HG03439 (cell line): Measurements from ENCODE around the gene MAT2A.
A peak's percentile ranks its signal among the peaks of the same experiment; 100 is the strongest.
"Not testable (repeated sequence)": the region's sequence is repeated elsewhere in the genome, so short reads cannot be mapped to it uniquely, and the experiment has no call there.

ENCODE experiments used
- ATAC-seq: cut with Tn5 transposase; IDR thresholded peaks from one replicate; pipeline ENCODE4 v1.9.1; 2021; ENCODE audit warnings: mild to moderate bottlenecking, moderate library complexity; ENCODE audit not compliant: unreplicated experiment

MAT2A gene

DNA sequence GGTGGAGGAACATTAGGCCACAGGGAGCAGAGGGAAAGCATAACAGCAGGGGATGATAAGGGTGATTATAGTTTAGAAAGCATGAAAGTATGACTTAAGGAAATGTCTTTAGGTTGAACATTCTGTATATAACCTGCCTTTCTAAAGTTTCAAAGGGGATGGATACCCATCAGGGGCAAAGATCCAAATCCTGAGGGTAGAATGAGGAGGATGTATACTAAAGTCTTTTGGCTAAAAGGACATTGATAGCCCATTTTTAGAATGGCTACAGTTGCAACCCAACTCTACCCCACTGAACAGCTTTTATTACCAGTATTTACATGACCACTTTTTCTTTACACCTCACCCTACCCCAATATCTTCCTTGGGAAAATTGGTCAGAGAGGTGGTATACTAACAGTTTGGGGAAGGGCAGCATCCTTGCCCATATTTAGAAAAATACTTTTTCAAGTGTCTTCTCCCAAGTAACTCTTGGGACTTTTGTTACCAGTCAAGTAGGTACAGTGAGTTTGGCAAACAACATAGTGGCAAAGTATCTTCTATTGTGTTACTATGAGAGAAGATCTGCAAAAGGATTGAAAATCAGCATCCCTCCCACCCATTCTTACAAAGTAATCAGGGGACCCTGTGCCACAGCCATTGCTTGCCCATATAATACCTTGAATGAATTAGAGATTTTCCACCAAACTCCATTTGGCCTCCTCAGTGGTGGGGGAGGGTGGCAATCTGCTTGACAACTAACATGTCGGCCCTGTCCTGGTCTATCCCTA is 8.3 kb downstream of the MAT2A start:
- ATAC-seq: no peak

- ATAC-seq: no peak
Measured at GRCh38 chr2:85547859-85548607, 9.1 kb downstream of the MAT2A start.

- no peak for ATAC-seq
Measured at GRCh38 chr2:85548608-85548900, 9.6 kb downstream of the MAT2A start.

GRCh38 chr2:85549095-85549494 is 10.1 kb downstream of the MAT2A start:
- ATAC-seq: no peak

DNA sequence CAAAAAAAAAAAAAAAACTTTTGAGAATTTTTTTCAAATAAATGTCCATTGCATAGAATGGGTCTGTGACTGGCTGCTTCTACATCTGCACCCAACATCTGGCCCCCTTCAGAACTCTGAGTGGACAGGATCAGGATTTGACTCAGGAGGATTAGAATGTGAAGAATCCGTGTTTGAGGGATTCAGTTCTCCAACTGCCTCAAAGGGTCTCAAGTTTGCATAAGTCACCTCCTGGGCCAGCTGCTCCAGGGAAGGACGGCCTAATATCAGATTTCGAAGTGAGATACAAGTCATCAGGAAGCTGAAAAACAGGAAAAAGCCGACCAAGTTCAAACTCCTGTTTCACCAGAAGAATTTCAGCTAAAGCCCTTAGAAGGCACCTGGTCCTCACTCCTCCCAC is 10.9 kb downstream of the MAT2A start:
- ATAC-seq: no peak

DNA sequence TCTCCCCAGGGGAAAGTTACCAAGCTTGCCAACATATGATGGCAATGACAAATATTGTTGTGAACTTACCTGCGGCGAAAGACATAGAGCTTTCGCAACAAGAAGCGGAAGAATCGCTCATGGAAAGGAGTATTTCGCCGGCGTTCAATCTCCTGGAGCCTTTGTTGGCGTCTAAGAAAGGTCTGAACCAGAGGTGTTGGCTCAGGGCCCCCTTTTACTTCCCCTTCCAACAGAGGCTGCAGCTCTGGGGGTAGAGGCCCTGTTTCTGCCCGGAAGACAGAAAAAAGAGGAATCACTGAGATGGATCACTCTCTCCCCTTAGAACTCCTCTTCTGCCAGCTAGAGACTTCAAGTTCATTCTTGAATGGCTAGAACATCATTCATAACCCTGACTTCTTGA is 11.5 kb downstream of the MAT2A start:
- no peak for ATAC-seq

GRCh38 chr2:85551698-85552678 is 13.0 kb downstream of the MAT2A start:
- peak; percentile 63 for ATAC-seq

GRCh38 chr2:85553184-85553583 is 14.2 kb downstream of the MAT2A start:
- ATAC-seq: no peak

- no peak for ATAC-seq
Measured at GRCh38 chr2:85554980-85555612, 16.1 kb downstream of the MAT2A start.

DNA sequence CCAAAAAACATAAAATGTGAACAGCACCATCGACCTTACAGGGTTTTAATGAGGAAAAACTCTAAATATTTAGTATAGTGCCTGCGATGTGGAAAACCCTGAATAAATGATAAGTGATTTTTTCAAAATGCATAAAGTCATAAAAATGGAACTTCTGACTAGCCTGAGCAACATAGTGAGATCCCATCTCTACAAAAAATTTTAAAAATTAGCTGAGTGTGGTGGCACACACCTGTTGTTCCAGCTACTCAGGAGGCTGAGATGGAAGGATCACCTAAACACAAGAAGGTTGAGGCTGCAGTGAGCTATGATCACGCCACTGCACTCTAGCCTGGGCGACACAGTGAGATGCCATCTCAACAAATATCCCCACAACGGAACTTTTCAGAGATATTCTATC is 18.2 kb downstream of the MAT2A start:
- no peak for ATAC-seq

DNA sequence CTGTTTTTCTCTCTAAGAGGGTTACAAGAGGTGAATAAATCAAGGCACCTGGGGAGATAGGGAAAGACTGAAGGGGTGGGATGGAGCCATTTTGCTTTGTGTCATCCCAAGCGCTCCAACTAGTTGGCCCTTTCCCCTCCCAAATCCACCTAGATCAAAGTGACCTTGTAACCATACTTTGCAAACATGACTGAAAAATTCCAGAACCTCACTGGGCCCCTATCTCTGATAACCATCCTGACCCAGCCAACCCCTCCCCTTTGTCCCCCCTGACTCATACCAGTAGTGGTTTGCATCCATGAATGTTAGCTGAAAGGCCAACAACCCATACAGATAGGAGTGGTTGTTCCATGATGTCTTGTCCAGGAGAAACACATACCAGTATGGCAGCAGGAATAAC is 19.2 kb downstream of the MAT2A start:
- no peak for ATAC-seq

DNA sequence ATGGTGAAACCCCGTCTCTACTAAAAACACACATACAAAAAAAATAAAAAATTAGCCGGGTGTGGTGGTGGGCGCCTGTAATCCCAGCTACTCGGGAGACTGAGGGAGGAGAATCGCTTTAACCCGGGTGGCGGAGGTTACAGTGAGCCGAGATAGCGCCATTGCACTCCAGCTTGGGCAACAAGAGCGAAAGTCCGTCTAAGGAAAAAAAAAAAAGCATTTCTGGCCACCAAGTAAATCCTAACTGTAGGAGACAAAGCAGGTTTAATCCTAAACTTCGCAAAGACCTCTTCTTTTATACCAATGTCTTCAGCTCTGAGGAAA is 21.4 kb downstream of the MAT2A start:
- ATAC-seq: not testable (repeated sequence)

GRCh38 chr2:85560812-85561279 is 21.9 kb downstream of the MAT2A start:
- peak; percentile 17 for ATAC-seq

DNA sequence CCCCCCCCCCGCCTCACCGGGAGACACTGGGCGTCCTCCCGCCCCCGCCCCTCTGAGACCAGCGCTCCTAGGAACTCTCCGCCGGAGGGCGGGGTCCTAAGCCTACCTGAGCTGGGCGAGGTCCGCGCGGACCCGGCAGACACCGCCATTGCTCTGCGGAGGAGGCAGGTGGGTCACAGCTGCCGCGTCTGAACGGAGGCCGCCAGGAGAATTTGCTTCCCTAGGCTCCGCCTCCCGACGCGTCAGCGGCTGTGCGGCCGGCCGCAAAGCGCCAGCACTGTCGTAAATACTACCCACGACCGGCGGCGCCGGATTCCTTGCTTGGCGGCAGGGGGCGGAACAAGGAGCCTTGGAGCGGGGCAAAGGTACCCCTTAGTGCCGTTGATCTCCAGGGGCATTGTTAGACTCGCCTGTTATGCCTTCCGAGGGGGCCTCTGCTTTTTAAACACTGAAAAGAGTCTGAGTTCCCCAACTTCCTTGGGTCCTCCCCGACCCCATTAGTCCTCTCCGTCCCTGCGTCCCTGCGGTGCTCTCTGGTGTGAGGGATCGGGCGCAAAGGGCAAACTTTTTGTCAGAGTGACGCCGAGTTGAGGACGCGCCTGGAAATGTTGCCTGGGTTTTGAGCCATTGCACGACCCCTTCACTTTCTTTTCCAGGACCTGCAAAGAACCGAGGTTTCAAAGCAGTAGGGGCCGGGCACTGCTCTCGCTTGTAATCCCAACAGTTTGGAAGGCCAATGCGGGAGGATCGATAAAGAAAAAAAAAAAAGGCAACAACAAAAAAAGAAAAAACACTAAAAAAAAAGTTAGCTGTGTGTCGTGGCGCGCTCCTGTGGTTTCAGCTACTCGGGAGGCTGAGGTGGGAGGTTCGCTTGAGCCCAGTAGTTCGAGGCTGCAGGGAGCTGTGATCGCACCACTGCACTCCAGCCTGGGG is 22.6 kb downstream of the MAT2A start, which contains the start of gene GGCX:
TSS of gene GGCX (minus strand) at position 214 of the 933 bp plus-strand sequence. CDS start at position 149, 65 bp downstream.
- ATAC-seq: peak; percentile 87

- no peak for ATAC-seq
Measured at GRCh38 chr2:85564144-85564563, 25.2 kb downstream of the MAT2A start.

GRCh38 chr2:85566265-85566664 is 27.3 kb downstream of the MAT2A start:
- ATAC-seq: no peak

DNA sequence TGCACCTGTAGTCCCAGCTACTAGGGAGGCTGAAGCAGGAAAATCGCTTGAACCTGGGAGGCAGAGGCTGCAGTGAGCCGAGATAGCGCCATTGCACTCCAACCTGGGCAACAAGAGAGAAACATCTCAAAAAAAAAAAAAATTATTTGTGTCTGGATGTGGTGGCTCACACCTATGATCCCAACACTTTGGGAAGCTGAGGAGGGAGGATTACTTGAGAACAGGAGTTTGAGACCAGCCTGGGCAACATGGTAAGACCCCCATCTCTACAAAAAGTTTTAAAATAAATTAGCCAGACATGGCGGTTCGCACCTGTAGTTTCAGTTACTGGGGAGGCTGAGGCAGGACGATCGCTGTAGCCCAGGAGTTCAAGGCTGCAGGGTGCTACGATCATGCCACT is 36.8 kb downstream of the MAT2A start:
- ATAC-seq: no peak

GRCh38 chr2:85577063-85577385 is 38.1 kb downstream of the MAT2A start:
- ATAC-seq: no peak

DNA sequence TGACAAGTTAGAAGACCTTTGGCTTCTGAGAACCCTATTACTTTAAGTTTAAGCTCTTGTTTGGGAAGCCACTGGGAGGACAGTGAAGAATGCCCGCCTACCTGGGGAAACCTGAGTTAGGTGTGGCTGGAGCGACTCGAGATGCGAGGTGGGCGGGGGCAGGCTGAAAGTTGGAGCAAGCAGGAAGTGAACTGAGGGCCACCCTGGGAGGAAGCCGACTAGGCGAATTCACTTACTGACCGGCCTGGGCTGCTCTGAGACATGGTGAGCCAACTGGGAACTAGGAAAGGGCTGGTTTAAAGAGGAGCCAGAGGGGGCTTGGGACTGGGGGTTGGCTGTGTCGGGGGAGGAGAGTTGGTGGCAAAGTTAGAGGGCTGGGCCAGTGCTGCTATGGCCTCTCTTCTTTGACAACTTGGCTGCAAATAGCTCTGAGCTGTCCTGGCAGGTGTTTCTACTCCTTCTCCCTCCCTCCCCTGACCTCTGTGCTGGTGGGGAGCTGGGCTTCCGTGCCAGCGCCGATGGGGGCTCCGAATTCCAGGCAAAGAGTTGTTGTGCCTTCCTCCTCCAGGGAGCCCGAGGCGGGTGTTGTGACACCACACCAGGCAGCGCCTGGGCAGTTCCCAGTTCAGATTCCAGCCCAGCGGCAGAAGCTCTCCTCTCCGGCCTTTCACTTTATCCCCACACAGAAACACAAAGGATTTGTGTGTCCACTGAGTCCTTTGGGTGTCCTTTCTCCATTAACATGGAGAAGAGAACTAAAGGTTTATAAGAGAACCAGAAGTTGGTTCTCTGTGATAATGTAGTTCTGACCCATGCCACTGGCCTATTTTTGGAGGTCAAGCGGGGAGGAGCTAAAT is 38.6 kb downstream of the MAT2A start, which contains the start of gene VAMP8:
TSS of gene VAMP8 (plus strand) at position 201 of the 857 bp plus-strand sequence. CDS start at position 262, 61 bp downstream.
- peak; percentile 76 for ATAC-seq
